Natural killer cell (primary cell): Measurements from ENCODE around the gene RBPJL. TPM values are rescaled to one million over a fixed set of nuclear protein-coding genes. Genes with fewer than 3 reads are reported as not detected.

ENCODE experiments used
- ATAC-seq, 3 donors: fragments of 150-1000 bp in 2 of 3; fragments of 200-7000 bp in 1 of 3; cut with Tn5 transposase; 1 replicate in 1 of 3; 2 replicates in 2 of 3; pipeline ENCODE4 v1.10.0; 2021; ENCODE audit warnings: mild to moderate bottlenecking in 2 of 3, moderate library complexity in 2 of 3
- DNase-seq, 2 donors: peaks; one replicate each; pipeline versions ENCODE4 v3.0.0 to v3.0.0-alpha.2; 2013 to 2021; ENCODE audit warnings: mixed read lengths in 1 of 2
- H3K27ac ChIP-seq: one replicate; pipeline ENCODE4 v1.5.1; 2013; ENCODE audit warnings: mild to moderate bottlenecking, low read length
- H3K27me3 ChIP-seq: one replicate; pipeline ENCODE4 v1.6.1; 2013; ENCODE audit warnings: low read length; ENCODE audit not compliant: control insufficient read depth, insufficient read depth
- H3K36me3 ChIP-seq: one replicate; pipeline ENCODE4 v1.6.1; 2013; ENCODE audit warnings: low read length; ENCODE audit not compliant: control insufficient read depth, insufficient read depth
- H3K4me1 ChIP-seq: one replicate; pipeline ENCODE4 v1.6.1; 2013; ENCODE audit warnings: low read length; ENCODE audit not compliant: control insufficient read depth, insufficient read depth
- H3K4me3 ChIP-seq: one replicate; pipeline ENCODE4 v1.5.1; 2013; ENCODE audit warnings: low read length
- H3K9me3 ChIP-seq: one replicate; pipeline ENCODE4 v1.6.1; 2013; ENCODE audit warnings: low read length; ENCODE audit not compliant: control insufficient read depth, insufficient read depth
- H3K27ac Mint-ChIP-seq, 2 donors: one replicate each; pipeline ENCODE4 v1.8.0; 2022; ENCODE audit warnings: mild to moderate bottlenecking in 2 of 2, mixed read lengths in 2 of 2, moderate library complexity in 1 of 2
- H3K27me3 Mint-ChIP-seq, 2 donors: one replicate each; pipeline ENCODE4 v1.8.0; 2022; ENCODE audit warnings: low read depth in 2 of 2, mixed read lengths in 2 of 2
- H3K36me3 Mint-ChIP-seq: one replicate; pipeline ENCODE4 v1.8.0; 2022; ENCODE audit warnings: mixed read lengths
- H3K4me1 Mint-ChIP-seq, 2 donors: one replicate each; pipeline ENCODE4 v1.8.0; 2022; ENCODE audit warnings: mixed read lengths in 2 of 2
- H3K4me3 Mint-ChIP-seq: one replicate; pipeline ENCODE4 v1.8.0; 2022; ENCODE audit warnings: mild to moderate bottlenecking, moderate library complexity, mixed read lengths
- H3K9me3 Mint-ChIP-seq, 2 donors: one replicate each; pipeline ENCODE4 v1.8.0; 2022; ENCODE audit warnings: mixed read lengths in 2 of 2
- CTCF ChIP-seq: fragments of 200-600 bp; IDR thresholded peaks from one replicate; pipeline ENCODE4 v1.8.0; 2022; ENCODE audit warnings: antibody characterized with exemption
- WGBS: methylation state at CpG from one replicate; pipeline ENCODE4 v1.1.7; 2013; ENCODE audit warnings: missing lambda C conversion rate; ENCODE audit not compliant: insufficient coverage; 5-methylcytosine and 5-hydroxymethylcytosine counted together
- intact Hi-C: fragments of 100-400 bp; cut with micrococcal nuclease; formaldehyde crosslinking; loops from one replicate; pipeline ENCODE4 v1.14.2; 2022
- total RNA-seq, 4 donors: library from RNA; stranded (reverse); fragments of 120-200 nt in 1 of 4; gene quantifications; one replicate each; pipeline versions ENCODE4 v1.2.3 to v1.2.4, GENCODE V29; 2013 to 2022

Gene RBPJL
- total RNA-seq, 3 donors from 2014 or later (not counting 1 experiment from before 2014, with no cell fraction given), result not detected

GRCh38 chr20:45290677-45291355, 15.8 kb upstream of the RBPJL start:
- Histone ChIP-seq H3K4me3 (no peak overlapping the region), H3K9me3 (no peaks in the 10 kb centered on the region), H3K4me1 (peaks cover 11% of the 10 kb centered on the region), H3K36me3 (no peaks in the 10 kb centered on the region), H3K27me3 (peaks cover 10% of the 10 kb centered on the region), H3K27ac (no peak overlapping the region)
- 27% methylated on average over 8 of the region's 8 CpGs for WGBS
- H3K4me3 Mint-ChIP-seq, result no peak overlapping the region
- intact Hi-C loops, result loop anchor here (2.0 to 10.0 kb wide), 3 partner anchors 64 to 606 kb away; no protein-coding TSS in a partner anchor
- TF ChIP-seq CTCF, result peak; percentile 78
- no peak overlapping the region for H3K27ac Mint-ChIP-seq
- H3K27me3 Mint-ChIP-seq, result peaks cover 26 to 34% of the 10 kb centered on the region in 2 donors
- no peaks in the 10 kb centered on the region for H3K36me3 Mint-ChIP-seq
- no peaks in the 10 kb centered on the region for H3K9me3 Mint-ChIP-seq
- DNase-seq (peak; percentile 52 to 75), ATAC-seq (peak; percentile 40 to 55 (median 43))
- H3K4me1 Mint-ChIP-seq, result peaks cover 15 to 25% of the 10 kb centered on the region in 2 donors

- Mint-ChIP-seq H3K4me1 (peaks cover 15 to 25% of the 10 kb centered on the region in 2 donors), H3K27me3 (peaks cover 30 to 39% of the 10 kb centered on the region in 2 donors), H3K27ac (no peak overlapping the region), H3K9me3 (no peaks in the 10 kb centered on the region), H3K36me3 (no peaks in the 10 kb centered on the region), H3K4me3 (no peak overlapping the region)
- Histone ChIP-seq H3K9me3 (no peaks in the 10 kb centered on the region), H3K27me3 (peaks cover 10% of the 10 kb centered on the region), H3K4me3 (no peak overlapping the region), H3K36me3 (no peaks in the 10 kb centered on the region), H3K27ac (no peak overlapping the region), H3K4me1 (peaks cover 11% of the 10 kb centered on the region)
- no peak for TF ChIP-seq CTCF
- ATAC-seq, result no peak
- intact Hi-C loops, result loop anchor here (2.0 to 10.0 kb wide), 3 partner anchors 63 to 607 kb away; no protein-coding TSS in a partner anchor
- no peak for DNase-seq
- WGBS, result 80% methylated on average over 9 of the region's 9 CpGs
Observed at GRCh38 chr20:45291526-45291925, 15.1 kb upstream of the RBPJL start.

GRCh38 chr20:45292343-45292742, 14.3 kb upstream of the RBPJL start:
- peaks cover 11% of the 10 kb centered on the region for H3K4me1 ChIP-seq
- peaks cover 15 to 25% of the 10 kb centered on the region in 2 donors for H3K4me1 Mint-ChIP-seq
- WGBS, result 81% methylated on average over 2 of the region's 2 CpGs
- no peaks in the 10 kb centered on the region for H3K9me3 ChIP-seq
- no peak for TF ChIP-seq CTCF
- peaks cover 27 to 40% of the 10 kb centered on the region in 2 donors for H3K27me3 Mint-ChIP-seq
- no peaks in the 10 kb centered on the region for H3K36me3 ChIP-seq
- DNase-seq (no peak), ATAC-seq (no peak)
- peak overlapping the region; percentile 56 for H3K4me3 Mint-ChIP-seq
- H3K4me3 ChIP-seq, result no peak overlapping the region
- H3K27me3 ChIP-seq, result peaks cover 10% of the 10 kb centered on the region
- no peak overlapping the region for H3K27ac Mint-ChIP-seq
- H3K9me3 Mint-ChIP-seq, result no peaks in the 10 kb centered on the region
- H3K36me3 Mint-ChIP-seq, result no peaks in the 10 kb centered on the region
- intact Hi-C loops, result loop anchor here (10.0 kb wide), 2 partner anchors 62 to 608 kb away; no protein-coding TSS in a partner anchor
- H3K27ac ChIP-seq, result no peak overlapping the region
